Activated CD8-positive, alpha-beta T cell treated with anti-CD3 and anti-CD28 coated beads, Interleukin-2, amount 10 ng/mL, durations not matched to agents 7 days and 5 days (primary cell): Measurements from ENCODE around the gene ZNF426. TPM values are rescaled to one million over a fixed set of nuclear protein-coding genes. Genes with fewer than 3 reads are reported as not detected.

ENCODE experiments used
- ATAC-seq: fragments of 150-1000 bp; cut with Tn5 transposase; one replicate; pipeline ENCODE4 v1.10.0; 2021; ENCODE audit warnings: moderate library complexity
- CTCF ChIA-PET: fragments of 350-600 bp; sonication (Branson Sonifier 250); formaldehyde crosslinking; loops from one replicate; lab custom pipeline; 2021; ENCODE audit warnings: antibody characterized with exemption; lab: Charles Lee
- POLR2A ChIA-PET: fragments of 350-600 bp; sonication (Branson Sonifier 250); formaldehyde crosslinking; loops from one replicate; lab custom pipeline; 2021; ENCODE audit warnings: antibody characterized with exemption; lab: Charles Lee
- DNase-seq: peaks from one replicate; pipeline ENCODE4 v3.0.0-alpha.2; 2020
- H3K27ac Mint-ChIP-seq: one replicate; pipeline ENCODE4 v1.8.0; 2021; ENCODE audit warnings: mild to moderate bottlenecking, mixed read lengths
- H3K27me3 Mint-ChIP-seq: one replicate; pipeline ENCODE4 v1.8.0; 2021; ENCODE audit warnings: low read depth, mixed read lengths
- H3K36me3 Mint-ChIP-seq: one replicate; pipeline ENCODE4 v1.8.0; 2021; ENCODE audit warnings: low read depth, mixed read lengths
- H3K4me1 Mint-ChIP-seq: one replicate; pipeline ENCODE4 v1.8.0; 2021; ENCODE audit warnings: low read depth, mixed read lengths
- H3K4me3 Mint-ChIP-seq: one replicate; pipeline ENCODE4 v1.8.0; 2021; ENCODE audit warnings: mild to moderate bottlenecking, mixed read lengths
- H3K9me3 Mint-ChIP-seq: one replicate; pipeline ENCODE4 v1.8.0; 2022; ENCODE audit warnings: mixed read lengths; ENCODE audit not compliant: insufficient read depth
- total RNA-seq, 2 experiments: library from RNA; stranded (reverse); gene quantifications; one replicate each; pipeline ENCODE4 v1.2.3, GENCODE V29; 2021

Gene ZNF426
- total RNA-seq, 2 experiments from 2014 or later, result 14.6 to 15.8 TPM

GRCh38 chr19:9485140-9485539 lies 53.3 kb downstream of the ZNF426 start:
- no peaks in the 10 kb centered on the region for H3K4me1 Mint-ChIP-seq
- ATAC-seq, result no peak
- ChIA-PET CTCF (no interaction called here), POLR2A (no interaction called here)
- no peak for DNase-seq
- no peak overlapping the region for H3K4me3 Mint-ChIP-seq
- peaks cover 3% of the 10 kb centered on the region for H3K36me3 Mint-ChIP-seq
- no peak overlapping the region for H3K27ac Mint-ChIP-seq
- no peaks in the 10 kb centered on the region for H3K27me3 Mint-ChIP-seq
- H3K9me3 Mint-ChIP-seq, result peaks cover 34% of the 10 kb centered on the region

GRCh38 chr19:9474975-9475374 lies 63.5 kb downstream of the ZNF426 start:
- POLR2A ChIA-PET, result no interaction called here

More at GRCh38 chr19:9474975-9475374, 63.5 kb downstream of the ZNF426 start:
- H3K36me3 Mint-ChIP-seq, result no peaks in the 10 kb centered on the region
- CTCF ChIA-PET, result no interaction called here
- H3K4me3 Mint-ChIP-seq, result no peak overlapping the region
- DNase-seq (no peak), ATAC-seq (no peak)
- peaks cover 36% of the 10 kb centered on the region for H3K9me3 Mint-ChIP-seq
- no peak overlapping the region for H3K27ac Mint-ChIP-seq
- no peaks in the 10 kb centered on the region for H3K4me1 Mint-ChIP-seq
- no peaks in the 10 kb centered on the region for H3K27me3 Mint-ChIP-seq

Other genes starting within 250 kb of the ZNF426 start
- gene ZNF699, start 228.8 kb downstream of the ZNF426 start, total RNA-seq, result 10 to 100 TPM in 1 of 2 experiments, 1 to 10 TPM in 1; 7.5 to 10.0 TPM
- gene ZNF559, start 214.5 kb downstream of the ZNF426 start, total RNA-seq, result 10 to 100 TPM; 13.3 to 18.0 TPM
- under 1 TPM; 0.68 to 0.83 TPM for gene ZNF177, start 175.6 kb downstream of the ZNF426 start, total RNA-seq
- gene ZNF266, start 103.1 kb downstream of the ZNF426 start, total RNA-seq, result 10 to 100 TPM; 25.3 to 25.5 TPM
- gene ZNF560, start 40.0 kb downstream of the ZNF426 start, total RNA-seq, result under 1 TPM in 1 of 2 experiments, not detected in 1; 0.40 TPM
- gene ZNF121, start 45.9 kb upstream of the ZNF426 start, total RNA-seq, result 10 to 100 TPM; 51.3 to 55.2 TPM
- 10 to 100 TPM; 21.1 to 23.2 TPM for gene ZNF561, start 82.6 kb upstream of the ZNF426 start, total RNA-seq
- gene ZNF562, start 136.5 kb upstream of the ZNF426 start, total RNA-seq, result 10 to 100 TPM; 27.2 to 29.2 TPM
- gene ZNF846, start 230.1 kb upstream of the ZNF426 start, total RNA-seq, result 10 to 100 TPM in 1 of 2 experiments, 1 to 10 TPM in 1; 9.4 to 12.5 TPM